Measurements from ENCODE around the gene ZSCAN22.

DNA sequence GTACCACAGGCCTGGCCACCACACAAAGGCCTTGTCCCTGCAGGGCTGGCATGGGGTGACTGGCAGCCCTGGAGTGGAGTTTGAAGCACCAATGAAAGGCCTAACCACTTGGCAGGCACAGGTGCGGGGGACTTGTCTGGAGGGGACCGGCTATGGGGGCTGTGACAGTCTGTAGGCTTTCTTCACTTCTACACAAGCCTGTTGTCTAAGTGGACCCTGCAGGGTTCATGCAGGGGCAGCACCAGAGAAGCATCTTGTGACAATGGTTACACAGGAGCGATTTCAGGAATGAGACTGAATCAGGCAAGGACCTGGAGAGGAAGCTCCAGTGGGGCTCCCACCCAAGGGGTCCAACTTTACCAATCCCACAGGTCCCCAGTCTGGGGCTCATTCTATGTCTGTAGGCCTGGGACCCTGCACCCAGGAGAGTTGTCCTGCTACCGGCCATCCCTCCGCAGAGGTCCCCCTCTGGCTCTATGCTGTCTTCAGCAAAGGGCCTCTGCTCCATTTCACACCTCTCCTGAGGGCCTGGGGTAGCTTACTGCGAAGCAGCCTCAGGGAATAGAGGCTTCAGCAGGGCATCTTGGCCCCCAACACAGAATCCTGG lies 56.3 kb downstream of the ZSCAN22 start:
- TF ChIP-seq, protein P1, sequence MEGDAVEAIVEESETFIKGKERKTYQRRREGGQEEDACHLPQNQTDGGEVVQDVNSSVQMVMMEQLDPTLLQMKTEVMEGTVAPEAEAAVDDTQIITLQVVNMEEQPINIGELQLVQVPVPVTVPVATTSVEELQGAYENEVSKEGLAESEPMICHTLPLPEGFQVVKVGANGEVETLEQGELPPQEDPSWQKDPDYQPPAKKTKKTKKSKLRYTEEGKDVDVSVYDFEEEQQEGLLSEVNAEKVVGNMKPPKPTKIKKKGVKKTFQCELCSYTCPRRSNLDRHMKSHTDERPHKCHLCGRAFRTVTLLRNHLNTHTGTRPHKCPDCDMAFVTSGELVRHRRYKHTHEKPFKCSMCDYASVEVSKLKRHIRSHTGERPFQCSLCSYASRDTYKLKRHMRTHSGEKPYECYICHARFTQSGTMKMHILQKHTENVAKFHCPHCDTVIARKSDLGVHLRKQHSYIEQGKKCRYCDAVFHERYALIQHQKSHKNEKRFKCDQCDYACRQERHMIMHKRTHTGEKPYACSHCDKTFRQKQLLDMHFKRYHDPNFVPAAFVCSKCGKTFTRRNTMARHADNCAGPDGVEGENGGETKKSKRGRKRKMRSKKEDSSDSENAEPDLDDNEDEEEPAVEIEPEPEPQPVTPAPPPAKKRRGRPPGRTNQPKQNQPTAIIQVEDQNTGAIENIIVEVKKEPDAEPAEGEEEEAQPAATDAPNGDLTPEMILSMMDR (IDR thresholded peaks at IDR 0.05), result no peak
- TF ChIP-seq EZH2 (IDR thresholded peaks at IDR 0.05; ENCODE audit: borderline replicate concordance, insufficient read depth, low read depth, low read length, poor library complexity, severe bottlenecking), result no peak

All from B cell (primary cell).